Tibial nerve (tissue), 4 donors: ENCODE results near the gene LENEP.

Experiments
- CTCF ChIP-seq, 5 experiments: fragments of 200-600 bp in 3 of 5; fragments of 450-650 bp in 2 of 5; sonication (generic) in 3 of 5; IDR thresholded peaks; one replicate each; pipeline ENCODE4 v1.5.1; 2016 to 2019; ENCODE audit warnings: antibody characterized with exemption in 5 of 5, mild to moderate bottlenecking in 3 of 5, moderate library complexity in 2 of 5
- EP300 ChIP-seq, 2 donors: sonication (generic); formaldehyde crosslinking; IDR thresholded peaks; one replicate each; pipeline ENCODE4 v1.6.1; 2017; ENCODE audit warnings: antibody characterized with exemption in 2 of 2, mild to moderate bottlenecking in 1 of 2
- POLR2A ChIP-seq, 2 donors: fragments of 450-650 bp; IDR thresholded peaks; one replicate each; pipeline ENCODE4 v1.6.1; 2017; ENCODE audit warnings: antibody characterized with exemption in 2 of 2, mild to moderate bottlenecking in 2 of 2, moderate library complexity in 2 of 2

- TF ChIP-seq CTCF (IDR thresholded peaks at IDR 0.05), result no peak
- no peak for TF ChIP-seq EP300 (IDR thresholded peaks at IDR 0.05)
- TF ChIP-seq POLR2A (IDR thresholded peaks at IDR 0.05), result no peak
These were observed 1.2 kb downstream of the LENEP start for GRCh38 chr1:154994591-154994990.
